HepG2 (cell line): ENCODE results near the gene ADCY5.

Source experiments
- CTCF ChIP-seq: sonication (generic); formaldehyde crosslinking; IDR thresholded peaks from 2 replicates; pipeline ENCODE4 v1.5.0; 2020; ENCODE audit warnings: mild to moderate bottlenecking, missing genetic modification reagents, moderate library complexity
- DPF2 ChIP-seq: sonication (generic); formaldehyde crosslinking; IDR thresholded peaks from 2 replicates; pipeline ENCODE4 v1.4.0; 2020; ENCODE audit warnings: mild to moderate bottlenecking, low read depth, missing genetic modification reagents, borderline replicate concordance
- IRF2 ChIP-seq: IDR thresholded peaks from 2 replicates; pipeline ENCODE4 v1.6.1; 2018; ENCODE audit warnings: missing genetic modification reagents, missing compliant biosample characterization
- MYC ChIP-seq: sonication (generic); formaldehyde crosslinking; IDR thresholded peaks from 2 replicates; pipeline ENCODE4 v1.9.0; 2021; ENCODE audit warnings: missing genetic modification reagents, borderline replicate concordance
- RERE ChIP-seq: IDR thresholded peaks from 2 replicates; pipeline ENCODE4 v1.6.1; 2016; ENCODE audit warnings: low read depth, missing genetic modification reagents, missing compliant biosample characterization
- ZFP36L2 ChIP-seq: sonication (generic); formaldehyde crosslinking; IDR thresholded peaks from 2 replicates; pipeline ENCODE4 v1.4.0; 2020; ENCODE audit warnings: missing genetic modification reagents

GRCh38 chr3:123479891-123480290 is 31.0 kb upstream of the ADCY5 start:
- TF ChIP-seq RERE (CRISPR knock-in tag) (no peak), ZFP36L2 (CRISPR knock-in tag) (no peak), IRF2 (CRISPR knock-in tag) (no peak), MYC (no peak), CTCF (no peak), DPF2 (no peak)
